Brain microvascular endothelial cell (primary cell): Measurements from ENCODE around the gene ABCA5.

ENCODE experiments used
- DNase-seq: peaks from one replicate; pipeline ENCODE4 v3.0.0-alpha.2; 2020
- H3K27ac ChIP-seq: fragments of 250-450 bp; sonication (Bioruptor Pico); 2 replicates; pipeline ENCODE4 v1.5.1; 2020; ENCODE audit warnings: mild to moderate bottlenecking, moderate library complexity
- H3K27me3 ChIP-seq: fragments of 250-450 bp; sonication (Bioruptor Pico); replicated peaks from 2 replicates; pipeline ENCODE4 v1.5.1; 2020; ENCODE audit warnings: mild to moderate bottlenecking
- H3K36me3 ChIP-seq: fragments of 250-450 bp; sonication (Bioruptor Pico); replicated peaks from 2 replicates; pipeline ENCODE4 v1.5.1; 2020; ENCODE audit warnings: mild to moderate bottlenecking
- H3K4me3 ChIP-seq: 2 replicates; pipeline ENCODE4 v1.5.1; 2011; ENCODE audit warnings: low read depth, mild to moderate bottlenecking, control low read depth, low read length, moderate library complexity
- in situ Hi-C: cut with HindIII; loops from 2 replicates; pipeline ENCODE4 v1.10.0; 2017; ENCODE audit warnings: low sequenced_read_pairs, low pct_ligation_motif_present
- TF ChIP-seq, protein P1 (sequence below): IDR thresholded peaks from 2 replicates; pipeline ENCODE4 v1.5.1; 2011; ENCODE audit warnings: low read depth, mild to moderate bottlenecking, moderate library complexity, low read length, control low read depth, inconsistent platforms; ENCODE audit errors: missing control alignments

Gene ABCA5

DNA sequence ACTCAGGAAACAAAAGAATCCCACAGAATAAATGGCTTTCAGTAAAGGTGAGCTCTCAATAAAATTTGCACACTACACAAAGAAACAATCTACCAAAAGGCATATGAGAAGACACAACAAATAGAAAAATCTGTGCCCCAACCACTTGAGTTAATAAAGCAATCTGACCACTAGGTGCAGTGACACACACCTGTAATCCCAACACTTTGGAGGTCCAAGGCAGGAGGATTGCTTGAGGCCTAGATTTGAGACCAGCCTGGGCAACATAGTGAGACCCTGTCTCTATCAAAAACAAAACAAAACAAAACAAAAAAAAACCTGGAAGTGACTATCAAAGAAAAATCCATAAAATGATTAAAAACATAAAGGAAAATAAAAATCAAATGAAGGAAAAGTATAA is 9.6 kb upstream of the ABCA5 start:
- TF ChIP-seq, protein P1, sequence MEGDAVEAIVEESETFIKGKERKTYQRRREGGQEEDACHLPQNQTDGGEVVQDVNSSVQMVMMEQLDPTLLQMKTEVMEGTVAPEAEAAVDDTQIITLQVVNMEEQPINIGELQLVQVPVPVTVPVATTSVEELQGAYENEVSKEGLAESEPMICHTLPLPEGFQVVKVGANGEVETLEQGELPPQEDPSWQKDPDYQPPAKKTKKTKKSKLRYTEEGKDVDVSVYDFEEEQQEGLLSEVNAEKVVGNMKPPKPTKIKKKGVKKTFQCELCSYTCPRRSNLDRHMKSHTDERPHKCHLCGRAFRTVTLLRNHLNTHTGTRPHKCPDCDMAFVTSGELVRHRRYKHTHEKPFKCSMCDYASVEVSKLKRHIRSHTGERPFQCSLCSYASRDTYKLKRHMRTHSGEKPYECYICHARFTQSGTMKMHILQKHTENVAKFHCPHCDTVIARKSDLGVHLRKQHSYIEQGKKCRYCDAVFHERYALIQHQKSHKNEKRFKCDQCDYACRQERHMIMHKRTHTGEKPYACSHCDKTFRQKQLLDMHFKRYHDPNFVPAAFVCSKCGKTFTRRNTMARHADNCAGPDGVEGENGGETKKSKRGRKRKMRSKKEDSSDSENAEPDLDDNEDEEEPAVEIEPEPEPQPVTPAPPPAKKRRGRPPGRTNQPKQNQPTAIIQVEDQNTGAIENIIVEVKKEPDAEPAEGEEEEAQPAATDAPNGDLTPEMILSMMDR = no peak
- H3K36me3 ChIP-seq = no peaks in the 10 kb centered on the region
- no peak overlapping the region for H3K27ac ChIP-seq
- H3K4me3 ChIP-seq = no peak overlapping the region
- no peaks in the 10 kb centered on the region for H3K27me3 ChIP-seq
- DNase-seq = no peak
- in situ Hi-C loops = no loop called here

DNA sequence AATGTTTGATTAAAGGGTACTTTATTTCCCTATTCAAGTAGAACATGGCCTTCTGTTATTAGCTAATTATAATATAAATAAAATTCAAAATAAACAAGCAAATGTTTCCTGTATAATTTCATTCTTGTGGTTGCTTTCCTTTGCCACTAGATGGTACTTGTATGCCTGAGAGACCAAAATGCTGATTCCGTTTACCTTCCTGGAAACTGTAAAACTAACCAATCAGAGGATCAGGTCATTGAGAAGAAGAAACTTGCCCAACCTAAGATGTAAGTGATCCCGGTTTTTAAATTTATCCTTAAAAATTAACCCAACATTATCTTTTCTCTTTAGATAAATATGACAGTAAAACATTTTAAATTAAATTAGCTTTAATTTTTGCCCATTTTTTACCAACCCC is 8.1 kb upstream of the ABCA5 start:
- DNase-seq = no peak
- no peak overlapping the region for H3K27ac ChIP-seq
- no peak overlapping the region for H3K4me3 ChIP-seq
- in situ Hi-C loops = no loop called here
- TF ChIP-seq, protein P1 = peak; percentile 29
- no peaks in the 10 kb centered on the region for H3K36me3 ChIP-seq
- no peaks in the 10 kb centered on the region for H3K27me3 ChIP-seq

DNA sequence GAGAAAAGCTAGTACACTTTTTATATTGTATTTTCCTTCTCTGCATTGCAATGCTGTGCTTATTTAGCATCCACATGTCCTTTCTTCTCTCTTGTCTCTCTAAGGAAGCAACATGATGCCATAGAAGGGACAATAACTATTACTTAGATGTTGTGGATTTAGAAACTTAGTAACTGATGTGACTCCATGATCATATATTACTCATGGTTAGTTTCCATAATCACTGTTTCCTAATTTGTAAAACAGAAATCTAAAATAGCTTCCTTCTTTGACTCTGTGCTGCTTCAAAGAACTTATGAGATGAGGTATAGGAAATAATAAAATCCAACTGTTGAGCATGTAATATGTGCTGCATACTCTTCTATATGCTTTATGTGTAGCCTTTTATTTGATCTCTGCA is 6.6 kb upstream of the ABCA5 start:
- H3K36me3 ChIP-seq = no peaks in the 10 kb centered on the region
- in situ Hi-C loops = no loop called here
- DNase-seq = no peak
- no peak overlapping the region for H3K4me3 ChIP-seq
- no peaks in the 10 kb centered on the region for H3K27me3 ChIP-seq
- no peak overlapping the region for H3K27ac ChIP-seq
- TF ChIP-seq, protein P1 = no peak

DNA sequence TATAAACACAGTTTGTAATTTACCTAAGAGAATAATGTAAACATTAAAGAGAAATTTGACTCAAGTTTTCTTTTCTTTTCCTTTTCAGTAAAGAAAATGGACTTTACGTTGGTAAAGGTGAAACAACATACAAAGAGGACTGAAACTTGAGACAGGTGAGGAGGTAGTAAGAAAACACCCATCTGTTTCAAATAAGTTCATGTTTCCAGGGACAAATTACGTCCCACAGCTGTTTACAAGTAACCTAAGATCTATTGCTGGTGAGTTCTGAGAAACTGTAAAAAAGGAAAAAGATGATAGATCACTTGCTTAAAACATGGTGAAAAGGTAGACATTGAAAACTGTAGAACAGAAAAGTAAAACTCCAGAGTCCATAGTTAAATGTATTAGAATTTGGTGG is 4.8 kb upstream of the ABCA5 start:
- DNase-seq = no peak
- Histone ChIP-seq H3K4me3 (no peak overlapping the region), H3K36me3 (no peaks in the 10 kb centered on the region), H3K27ac (no peak overlapping the region), H3K27me3 (no peaks in the 10 kb centered on the region)
- TF ChIP-seq, protein P1 = no peak
- in situ Hi-C loops = no loop called here

DNA sequence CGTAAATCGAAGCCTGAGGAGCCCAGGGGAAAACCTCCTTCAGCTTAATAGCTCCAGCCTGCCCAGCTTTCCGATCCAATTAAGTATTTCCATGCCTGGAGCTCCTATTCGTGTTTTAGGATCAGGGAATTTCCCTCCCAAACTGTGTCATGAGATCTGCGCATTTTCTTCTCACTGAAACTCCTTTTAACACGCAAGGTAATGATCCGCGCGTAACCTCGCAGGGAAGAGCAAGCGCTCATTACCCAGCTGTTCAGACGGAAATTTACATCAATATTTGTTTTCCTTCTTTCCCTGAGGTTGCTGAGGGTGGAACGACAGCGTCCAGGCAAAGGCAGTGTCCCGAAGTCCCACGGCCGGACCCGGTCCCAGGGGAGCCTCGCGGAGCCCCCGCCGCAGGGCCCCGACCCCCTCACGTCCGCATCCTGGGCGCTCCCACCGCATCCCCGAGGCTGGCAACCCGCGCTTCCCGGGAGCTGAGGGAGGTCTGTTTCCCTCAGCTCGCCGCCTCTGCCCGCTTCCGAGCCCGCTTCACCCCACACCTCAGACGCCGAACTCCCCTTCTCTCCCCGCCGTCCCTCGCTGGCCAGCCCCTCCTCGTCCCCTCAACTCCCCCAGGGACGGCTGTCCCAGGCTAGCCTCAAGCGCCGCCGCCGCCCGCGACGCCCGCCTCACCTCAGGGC is 415 bp downstream of the ABCA5 start:
- H3K27me3 ChIP-seq = no peaks in the 10 kb centered on the region
- no peak overlapping the region for H3K27ac ChIP-seq
- peak; percentile 10 for DNase-seq
- in situ Hi-C loops = no loop called here
- no peaks in the 10 kb centered on the region for H3K36me3 ChIP-seq
- H3K4me3 ChIP-seq = peak overlapping the region; percentile 66
- TF ChIP-seq, protein P1 = no peak
